ENCODE measurements around the gene RHOB.

The RHOB gene

GRCh38 chr2:20425371-20425881 is 21.4 kb upstream of the RHOB start:
- DNase-seq (ENCODE audit: low spot score) = no peak
- POLR2A ChIA-PET (ENCODE audit: low non-redundant PET) = no interaction called here
- TF ChIP-seq CTCF (conservative IDR thresholded peaks at IDR 0.05; ENCODE audit: low read depth) = no peak
- peak overlapping the region; percentile 71 for H3K27ac ChIP-seq
- CTCF ChIA-PET = interaction anchor here (0.6 to 0.9 kb wide), 5 partner anchors 14 to 275 kb away, joined by 3 to 4 read pairs (median 3); no protein-coding TSS in a partner anchor

- DNase-seq (ENCODE audit: low spot score) = no peak
- no peak for TF ChIP-seq CTCF (conservative IDR thresholded peaks at IDR 0.05; ENCODE audit: low read depth)
- ChIA-PET CTCF (interaction anchor here (0.7 to 0.9 kb wide), 2 partner anchors 14 to 266 kb away, joined by 3 to 4 read pairs; no protein-coding TSS in a partner anchor), POLR2A (ENCODE audit: low non-redundant PET) (no interaction called here)
- H3K27ac ChIP-seq = peak overlapping the region; percentile 71
Observed at GRCh38 chr2:20425884-20426283, 21.0 kb upstream of the RHOB start.

- no peak for TF ChIP-seq CTCF (conservative IDR thresholded peaks at IDR 0.05; ENCODE audit: low read depth)
- no peak overlapping the region for H3K27ac ChIP-seq
- POLR2A ChIA-PET (ENCODE audit: low non-redundant PET) = no interaction called here
- CTCF ChIA-PET = interaction anchor here (0.6 to 1.0 kb wide), 5 partner anchors 16 to 222 kb away, joined by 3 to 8 read pairs (median 4); no protein-coding TSS in a partner anchor
- DNase-seq (ENCODE audit: low spot score) = no peak
Observed at GRCh38 chr2:20427931-20428526, 18.8 kb upstream of the RHOB start.

GRCh38 chr2:20428717-20429490 is 18.0 kb upstream of the RHOB start:
- no peak for TF ChIP-seq CTCF (conservative IDR thresholded peaks at IDR 0.05; ENCODE audit: low read depth)
- no peak for DNase-seq (ENCODE audit: low spot score)
- H3K27ac ChIP-seq = no peak overlapping the region
- ChIA-PET CTCF (no interaction called here), POLR2A (ENCODE audit: low non-redundant PET) (no interaction called here)

- POLR2A ChIA-PET (ENCODE audit: low non-redundant PET) = no interaction called here
- CTCF ChIA-PET = interaction anchor here (0.7 kb wide), 1 partner anchor 9 kb away, joined by 3 read pairs; no protein-coding TSS in a partner anchor
- no peak for TF ChIP-seq CTCF (conservative IDR thresholded peaks at IDR 0.05; ENCODE audit: low read depth)
- H3K27ac ChIP-seq = no peak overlapping the region
- DNase-seq (ENCODE audit: low spot score) = no peak
Observed at GRCh38 chr2:20429528-20429927, 17.3 kb upstream of the RHOB start.

- CTCF ChIA-PET = interaction anchor here (0.7 to 0.9 kb wide), 2 partner anchors 9 to 19 kb away, joined by 3 to 4 read pairs; no protein-coding TSS in a partner anchor
- no peak overlapping the region for H3K27ac ChIP-seq
- no peak for DNase-seq (ENCODE audit: low spot score)
- no peak for TF ChIP-seq CTCF (conservative IDR thresholded peaks at IDR 0.05; ENCODE audit: low read depth)
- POLR2A ChIA-PET (ENCODE audit: low non-redundant PET) = no interaction called here
Observed at GRCh38 chr2:20430035-20430434, 16.8 kb upstream of the RHOB start.
